Nucleus accumbens (tissue), 56 donors: ENCODE measurements around the gene VPS72.
"Not testable (repeated sequence)": the region's sequence is repeated elsewhere in the genome, so short reads cannot be mapped to it uniquely, and the experiment has no call there.

Experiments used
- DNase-seq, 56 donors: peaks; one replicate each; lab custom pipeline; 2025; lab: John Stamatoyannopoulos, UW

VPS72 gene

DNA sequence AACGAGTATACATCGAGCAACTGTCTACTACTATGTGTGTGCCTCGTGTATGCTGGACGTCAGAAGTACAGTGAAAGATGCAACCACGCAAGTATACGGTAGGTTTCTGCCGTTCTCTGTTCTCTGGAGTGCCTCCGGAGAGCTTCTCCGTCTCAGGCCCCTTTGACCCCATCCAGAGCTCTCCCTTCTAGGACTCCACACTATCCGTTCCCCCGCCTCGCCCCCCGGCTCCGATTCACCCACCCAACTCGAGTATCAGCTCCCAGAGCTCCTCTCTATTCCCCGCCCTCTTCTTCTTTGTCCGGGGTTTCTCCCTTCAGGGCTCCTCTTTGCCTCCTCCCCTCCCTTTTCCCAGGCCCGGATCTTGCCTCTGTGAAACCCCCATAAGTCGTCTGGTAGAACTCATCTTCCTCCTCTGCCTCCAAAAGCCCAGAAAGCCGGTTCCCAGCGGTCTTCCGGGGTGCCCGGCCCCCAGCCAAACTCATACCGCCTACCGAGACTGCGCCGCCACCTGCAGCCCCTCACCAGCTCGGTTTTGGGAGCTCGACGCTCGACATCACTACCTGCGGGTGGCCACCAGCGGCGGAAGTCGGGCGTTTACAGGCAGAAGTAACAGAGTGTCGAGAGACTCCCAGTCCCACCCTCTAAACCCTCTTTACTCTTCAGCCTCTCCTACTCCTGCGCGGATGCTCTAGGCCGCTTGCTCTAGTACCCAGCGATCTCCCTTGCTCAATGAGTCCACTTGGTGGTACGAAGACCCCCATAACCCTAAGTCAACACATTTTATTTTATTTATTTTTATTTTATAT lies at the start of gene VPS72:
Gene VPS72 (minus strand): TSS at position 561 of the 809 bp plus-strand sequence. CDS start 76 bp downstream, at position 485.
- DNase-seq: peak; percentile 15 to 90 (median 73)

DNA sequence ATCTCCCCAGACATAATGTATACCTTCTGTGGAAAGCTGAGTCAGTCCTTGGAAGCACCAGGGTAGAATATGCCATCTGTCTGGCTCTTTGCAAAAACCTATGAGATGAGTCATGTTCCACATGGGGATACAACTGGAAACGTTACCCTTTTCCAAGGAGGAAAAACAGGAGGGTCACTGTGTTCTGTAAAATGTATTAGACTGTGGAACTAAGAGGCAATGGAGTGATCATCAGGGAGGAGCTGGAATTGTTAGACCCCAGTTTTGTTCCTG lies 48.4 kb upstream of the VPS72 start:
- no peak for DNase-seq

DNA sequence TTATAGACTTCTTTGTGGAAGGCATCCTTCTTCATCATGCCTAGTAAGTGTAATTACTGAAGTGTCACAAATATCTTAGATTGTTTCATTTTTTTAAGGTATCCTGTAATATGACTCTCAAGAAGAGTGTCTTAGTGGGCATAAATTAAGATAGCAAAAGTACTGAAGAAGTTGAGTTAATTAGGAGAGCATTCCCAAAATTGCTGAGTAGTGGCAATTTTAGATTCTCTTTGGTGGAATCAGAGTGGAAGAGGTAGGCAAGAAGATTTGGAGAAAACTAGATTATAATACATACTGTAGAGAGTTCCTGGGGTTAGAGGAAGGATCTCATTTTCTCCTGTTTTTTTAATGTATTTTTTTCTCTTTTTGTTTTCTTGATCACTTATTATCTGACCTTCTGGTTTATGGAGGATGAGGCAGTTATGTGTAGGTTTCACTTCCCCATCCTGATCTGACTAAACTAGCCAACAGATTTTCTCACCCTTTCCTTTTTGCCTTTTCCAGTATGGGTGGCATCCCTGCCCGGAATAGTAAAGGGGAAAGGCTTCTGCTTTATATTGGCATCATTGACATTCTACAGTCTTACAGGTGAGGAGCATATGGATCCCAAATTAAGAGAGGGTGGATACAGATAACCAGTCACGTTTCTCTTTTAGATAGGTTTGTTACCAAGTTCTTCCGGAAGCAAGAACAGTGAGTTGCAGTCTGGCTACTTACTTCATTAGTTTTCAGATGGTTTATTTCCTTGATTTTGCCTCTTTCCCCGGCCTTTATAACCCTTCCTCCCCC lies 47.9 kb upstream of the VPS72 start:
- DNase-seq: no peak

- no peak for DNase-seq
Observed at GRCh38 chr1:151235235-151235634, 45.2 kb upstream of the VPS72 start.

DNA sequence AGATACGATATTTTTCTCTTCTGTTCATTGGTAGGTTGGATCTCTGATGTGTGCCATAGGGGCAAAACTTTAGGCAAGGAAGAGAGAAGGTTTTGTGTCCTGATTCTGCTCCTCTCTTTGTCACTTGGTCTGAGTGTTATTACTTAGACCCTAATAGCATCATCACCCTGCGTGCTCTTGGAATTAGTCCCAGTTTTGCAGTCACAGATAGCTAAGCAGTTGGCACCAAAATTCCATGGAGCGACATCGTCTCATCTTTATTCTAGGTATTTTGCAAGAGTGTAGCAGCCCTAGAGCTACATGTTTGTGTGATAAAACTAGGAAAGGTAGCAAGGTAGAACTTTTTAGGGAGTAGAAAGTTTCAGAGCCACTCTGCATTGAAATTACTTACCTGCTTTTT lies 32.1 kb upstream of the VPS72 start:
- DNase-seq: peak in 1 of 56 donors; percentile 6

- DNase-seq: no peak
Observed at GRCh38 chr1:151221616-151222015, 31.6 kb upstream of the VPS72 start.

GRCh38 chr1:151213560-151213959 lies 23.6 kb upstream of the VPS72 start:
- no peak for DNase-seq

DNA sequence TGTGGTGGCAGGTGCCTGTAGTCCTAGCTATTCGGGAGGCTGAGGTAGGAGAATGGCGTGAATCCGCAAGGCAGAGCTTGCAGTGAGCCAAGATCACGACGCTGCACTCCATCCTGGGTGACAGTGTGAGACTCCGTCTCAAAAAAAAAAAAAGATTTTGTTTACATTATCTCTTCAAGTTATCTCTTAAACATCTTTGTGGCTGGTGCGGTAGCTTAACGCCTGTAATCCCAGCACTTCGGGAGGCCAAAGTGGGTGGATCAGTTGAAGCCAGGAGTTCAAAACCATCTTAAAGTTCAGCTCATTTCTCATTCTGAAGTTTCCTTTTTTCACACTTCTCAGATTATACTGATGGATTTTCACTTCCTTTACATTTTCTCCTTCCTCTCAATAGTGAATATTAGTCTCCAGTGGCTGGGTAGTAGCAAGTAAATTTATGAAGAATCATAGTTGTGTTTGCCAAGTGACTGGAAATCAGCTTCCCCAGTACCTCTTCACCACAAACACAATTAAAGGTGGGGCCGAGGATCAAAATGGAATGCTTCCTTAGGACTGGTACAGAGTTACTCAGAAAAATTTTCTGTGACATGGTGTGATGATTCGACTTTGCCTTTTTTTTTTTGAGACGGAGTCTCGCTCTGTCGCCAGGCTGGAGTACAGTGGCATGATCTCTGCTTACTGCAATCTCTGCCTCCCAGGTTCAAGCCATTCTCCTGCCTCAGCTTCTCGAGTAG lies 22.1 kb upstream of the VPS72 start:
- no peak for DNase-seq

DNA sequence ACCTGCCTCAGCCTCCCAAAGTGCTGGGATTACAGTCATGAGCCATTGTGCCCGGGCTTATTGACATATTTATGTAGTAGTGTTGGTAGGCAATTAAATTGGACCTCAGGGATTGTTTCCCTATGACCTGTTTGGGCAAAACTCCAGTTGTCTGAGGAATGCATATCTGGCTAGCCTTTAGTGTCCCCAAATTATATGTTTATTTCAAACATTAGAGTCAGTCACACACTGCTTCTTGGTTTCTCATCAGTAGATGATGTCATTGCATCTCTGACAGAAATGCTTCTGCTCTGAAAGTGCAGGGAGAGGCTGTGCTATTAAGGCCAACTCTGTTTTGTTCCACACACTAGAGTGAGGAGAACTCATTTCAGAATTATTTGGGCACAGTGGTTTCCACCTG lies 20.8 kb upstream of the VPS72 start:
- no peak for DNase-seq

DNA sequence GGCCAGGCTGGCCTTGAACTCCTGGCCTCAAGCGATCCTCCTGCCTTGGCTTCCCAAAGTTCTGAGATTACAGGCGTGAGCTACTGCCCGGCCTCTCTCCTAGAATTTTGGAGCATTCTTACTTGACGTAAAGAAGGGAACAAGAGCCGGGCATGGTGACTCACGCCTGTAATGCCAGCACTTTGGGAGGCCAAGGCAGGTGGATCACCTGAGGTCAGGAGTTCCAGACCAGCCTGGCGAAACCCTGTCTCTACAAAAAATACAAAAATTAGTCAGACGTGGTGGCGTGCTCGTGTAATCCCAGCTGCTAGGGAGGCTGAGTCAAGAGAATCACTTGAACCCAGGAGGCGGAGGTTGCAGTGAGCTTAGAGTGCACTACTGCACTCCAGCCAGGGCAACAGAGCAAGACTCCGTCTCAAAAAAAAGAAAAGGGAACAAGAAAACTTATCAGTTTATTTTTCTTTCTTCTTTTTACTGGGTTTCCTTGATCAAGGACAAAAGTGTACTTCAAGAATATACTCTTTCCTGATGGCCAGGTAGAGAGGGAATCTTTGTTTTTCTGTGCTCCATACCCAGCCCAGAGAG lies 15.5 kb upstream of the VPS72 start:
- not testable (repeated sequence) for DNase-seq

- DNase-seq: peak in 27 of 56 donors; percentile 2 to 64 (median 13)
Observed at GRCh38 chr1:151199873-151200581, 10.0 kb upstream of the VPS72 start.

DNA sequence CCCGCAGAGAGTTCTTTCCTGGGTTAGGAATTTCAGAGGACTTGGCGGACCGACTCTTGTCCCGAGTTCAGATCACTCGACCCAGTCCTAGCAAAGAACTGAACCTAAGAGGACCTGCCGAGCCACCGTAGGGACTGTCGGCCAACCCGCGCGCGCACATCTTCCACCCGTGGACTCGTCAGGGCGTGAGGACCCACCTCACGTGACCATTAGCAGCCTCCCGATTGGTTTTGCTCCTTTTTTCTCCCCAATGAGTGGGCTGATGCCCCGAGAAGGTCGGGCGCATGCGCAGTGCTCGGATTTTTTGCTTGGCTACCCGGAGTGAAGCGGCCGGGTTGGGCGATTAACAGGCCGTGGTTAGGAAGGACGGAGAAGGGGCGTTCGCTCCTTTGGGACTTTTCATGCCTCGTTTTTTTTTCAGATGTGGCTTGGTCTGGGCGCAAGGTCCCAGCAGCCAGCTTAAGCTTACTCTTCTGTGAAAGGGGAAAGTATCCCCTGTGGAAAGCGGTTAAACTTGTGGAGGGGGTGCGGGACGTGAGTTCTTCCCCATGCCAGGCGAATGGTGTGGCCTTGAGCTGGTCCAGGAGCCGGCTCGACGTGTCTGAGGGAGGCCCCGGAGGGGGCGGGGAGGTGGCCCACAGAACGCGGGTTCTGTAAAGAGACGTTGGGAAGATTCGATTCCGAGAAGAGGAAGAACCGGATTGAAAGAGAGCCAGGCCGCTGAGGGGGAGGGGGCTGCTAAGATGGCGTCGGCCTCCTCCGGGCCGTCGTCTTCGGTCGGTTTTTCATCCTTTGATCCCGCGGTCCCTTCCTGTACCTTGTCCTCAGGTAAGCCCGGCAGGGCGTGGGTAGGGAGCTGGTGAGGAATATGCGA lies 8.5 kb upstream of the VPS72 start, which contains the start of gene PIP5K1A:
Gene PIP5K1A (plus strand): TSS at position 299 of the 874 bp plus-strand sequence. CDS start 445 bp downstream, at position 744.
- peak; percentile 45 to 100 (median 97) for DNase-seq

DNA sequence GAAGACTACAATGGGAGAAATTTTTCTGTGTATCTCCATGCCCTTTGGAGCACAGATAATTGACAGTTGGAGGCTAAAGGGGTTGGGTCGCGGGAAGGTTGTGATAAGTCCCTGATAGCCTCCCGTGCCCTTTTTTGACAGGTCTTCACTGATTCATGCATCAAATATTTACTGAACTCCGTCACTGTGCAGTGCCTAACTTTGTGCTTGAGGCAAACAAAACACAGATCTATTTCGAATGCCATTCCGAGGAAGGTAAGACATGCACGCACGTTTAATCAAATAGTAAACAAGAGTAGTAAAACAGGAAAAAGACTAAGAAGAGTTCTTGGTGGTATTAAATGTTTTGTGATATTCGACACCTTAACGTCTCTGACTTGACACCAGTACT lies 7.9 kb upstream of the VPS72 start:
- peak in 2 of 56 donors; percentile 14 to 35 for DNase-seq

DNA sequence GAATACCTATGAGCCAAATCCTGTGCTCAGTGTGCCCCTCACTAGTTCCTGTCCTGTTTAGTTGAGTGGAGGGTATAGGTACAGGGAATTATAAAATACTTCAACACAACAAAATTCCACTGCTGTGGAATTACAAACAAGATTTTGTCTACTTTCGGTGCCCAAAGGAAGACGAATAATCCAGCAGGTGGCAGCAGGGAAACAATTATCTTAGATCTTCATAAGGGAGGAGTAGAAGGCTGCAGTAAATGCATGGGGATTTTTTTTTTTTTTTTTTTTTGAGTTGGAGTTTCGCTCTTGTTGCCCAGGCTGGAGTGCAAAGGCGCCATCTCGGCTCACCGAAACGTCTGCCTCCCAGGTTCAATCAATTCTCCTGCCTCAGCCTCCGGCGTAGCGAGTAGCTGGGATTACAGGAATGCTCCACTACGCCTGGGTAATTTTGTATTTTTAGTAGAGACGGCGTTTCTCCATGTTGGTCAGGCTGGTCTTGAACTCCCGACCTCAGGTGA lies 6.3 kb upstream of the VPS72 start:
- peak in 37 of 56 donors; percentile 1 to 81 (median 23) for DNase-seq

DNA sequence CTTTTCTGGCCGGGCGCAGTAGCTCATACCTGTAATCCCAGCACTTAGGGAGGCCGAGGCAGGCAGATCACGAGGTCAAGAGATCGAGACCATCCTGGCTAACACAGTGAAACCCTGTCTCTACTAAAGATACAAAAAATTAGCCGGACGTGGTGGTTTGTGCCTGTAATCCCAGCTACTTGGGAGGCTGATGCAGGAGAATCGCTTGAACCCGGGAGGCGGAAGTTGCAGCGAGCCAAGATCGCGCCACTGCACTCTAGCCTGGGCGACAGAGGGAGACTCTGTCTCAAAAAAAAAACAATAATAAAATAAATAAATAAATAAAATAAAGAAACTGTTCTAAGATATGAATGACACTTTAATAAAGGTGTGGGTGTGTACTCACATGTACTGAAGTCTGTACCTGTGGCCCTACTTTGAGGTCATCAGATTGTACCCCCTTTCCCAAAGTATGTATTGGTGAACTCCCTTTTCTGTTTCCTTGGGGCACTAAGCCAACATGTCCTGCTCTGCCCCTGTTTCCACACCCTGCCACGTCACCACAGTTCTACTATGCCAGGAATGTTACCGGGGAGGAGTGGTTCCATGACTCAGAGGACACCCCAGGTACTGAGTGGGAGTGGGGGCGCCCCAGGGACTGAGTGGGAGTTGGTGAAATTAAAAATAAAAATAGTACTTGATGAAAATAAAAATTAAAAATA lies 5.0 kb upstream of the VPS72 start:
- DNase-seq: peak in 29 of 56 donors; percentile 1 to 59 (median 18)

- no peak for DNase-seq
Observed at GRCh38 chr1:151193856-151194255, 3.9 kb upstream of the VPS72 start.

GRCh38 chr1:151193304-151193703 lies 3.3 kb upstream of the VPS72 start:
- DNase-seq: no peak

- DNase-seq: no peak
Observed at GRCh38 chr1:151192047-151192446, 2.0 kb upstream of the VPS72 start.
